ENCODE results near the gene PRKG2.

The PRKG2 gene

DNA sequence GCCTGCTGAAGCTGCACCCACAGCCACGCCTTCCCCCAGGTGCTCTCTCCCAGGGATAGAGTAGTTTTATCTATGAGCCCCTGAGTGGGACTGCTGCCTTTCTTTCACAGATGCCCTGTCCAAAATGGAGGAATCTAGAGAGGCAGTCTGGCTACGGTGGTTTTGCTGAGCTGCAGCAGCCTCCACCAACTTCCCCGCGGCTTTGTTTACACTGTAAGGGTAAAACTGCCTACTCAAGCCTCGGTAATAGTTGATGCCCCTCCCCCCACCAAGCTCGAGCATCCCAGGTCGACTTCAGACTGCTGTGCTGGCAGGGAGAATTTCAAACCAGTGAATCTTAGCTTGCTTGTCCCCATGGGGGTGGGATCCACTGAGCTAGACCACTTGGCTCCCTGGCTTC, 84.5 kb downstream of the PRKG2 start:
- ATAC-seq (replicated peaks) = no peak
- Mint-ChIP-seq H3K4me1 (peaks cover 0 to under 1% of the 10 kb centered on the region in 2 donors), H3K36me3 (peaks cover 0 to 2% of the 10 kb centered on the region in 2 donors), H3K27me3 (no peaks in the 10 kb centered on the region), H3K27ac (no peak overlapping the region), H3K4me3 (no peak overlapping the region), H3K9me3 (peaks cover 0 to 1% of the 10 kb centered on the region in 2 donors)
- no peak for DNase-seq

DNA sequence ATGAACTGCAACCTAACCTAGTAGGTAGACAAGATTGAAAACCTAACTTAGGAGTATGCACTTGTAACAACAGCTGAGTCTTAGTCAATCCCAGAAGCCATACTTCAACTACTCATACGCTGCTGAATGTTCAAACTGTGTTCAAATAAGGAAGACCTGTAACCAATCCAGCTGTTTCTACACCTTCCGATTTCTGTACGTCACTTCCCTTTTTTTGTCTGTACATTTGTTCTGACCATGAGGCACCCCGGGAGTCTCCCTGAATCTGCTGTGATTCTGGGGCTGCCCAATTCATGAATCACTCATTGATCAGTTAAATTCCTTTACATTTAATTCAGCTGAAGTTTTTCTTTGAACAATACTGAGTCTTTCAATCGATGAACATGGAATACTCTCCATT, 95.0 kb downstream of the PRKG2 start:
- H3K36me3 Mint-ChIP-seq = no peaks in the 10 kb centered on the region
- no peak overlapping the region for H3K27ac Mint-ChIP-seq
- no peaks in the 10 kb centered on the region for H3K9me3 Mint-ChIP-seq
- no peaks in the 10 kb centered on the region for H3K27me3 Mint-ChIP-seq
- H3K4me1 Mint-ChIP-seq = no peaks in the 10 kb centered on the region
- no peak for DNase-seq
- H3K4me3 Mint-ChIP-seq = no peak overlapping the region
- no peak for ATAC-seq (replicated peaks)

GRCh38 chr4:81118086-81118485, 96.9 kb downstream of the PRKG2 start:
- H3K27me3 Mint-ChIP-seq = no peaks in the 10 kb centered on the region
- DNase-seq (no peak), ATAC-seq (replicated peaks) (no peak)
- no peaks in the 10 kb centered on the region for H3K9me3 Mint-ChIP-seq
- H3K4me1 Mint-ChIP-seq = peaks cover 2 to 7% of the 10 kb centered on the region in 2 donors
- no peaks in the 10 kb centered on the region for H3K36me3 Mint-ChIP-seq
- H3K27ac Mint-ChIP-seq = no peak overlapping the region
- no peak overlapping the region for H3K4me3 Mint-ChIP-seq

- Mint-ChIP-seq H3K36me3 (no peaks in the 10 kb centered on the region), H3K27ac (no peak overlapping the region), H3K4me3 (no peak overlapping the region)
Measured at GRCh38 chr4:81116566-81116965, 98.5 kb downstream of the PRKG2 start.

DNA sequence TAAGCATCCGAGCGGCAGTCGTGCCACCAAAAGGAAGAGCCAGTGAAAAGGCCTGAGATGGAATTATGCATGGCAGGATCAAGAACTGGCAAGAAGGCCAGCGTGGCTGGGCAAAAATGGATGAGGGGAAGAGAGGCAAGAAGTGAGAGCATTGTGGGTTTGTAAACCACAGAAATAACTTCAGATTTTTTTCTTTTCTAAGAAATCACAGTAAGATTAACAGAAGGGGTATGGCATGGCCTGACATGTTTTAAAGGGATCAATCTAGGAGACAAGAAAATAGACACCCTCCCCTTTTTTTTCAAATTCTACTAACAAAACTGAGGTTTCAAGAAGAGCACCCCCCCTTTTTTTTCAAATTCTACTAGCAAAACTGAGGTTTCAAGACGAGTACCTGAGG, 102.0 kb downstream of the PRKG2 start:
- no peak for DNase-seq
- Mint-ChIP-seq H3K27ac (no peak overlapping the region), H3K27me3 (no peaks in the 10 kb centered on the region), H3K4me1 (peaks cover 2 to 7% of the 10 kb centered on the region in 2 donors), H3K36me3 (no peaks in the 10 kb centered on the region), H3K4me3 (no peak overlapping the region), H3K9me3 (no peaks in the 10 kb centered on the region)
- ATAC-seq (replicated peaks) = no peak

More at GRCh38 chr4:81116566-81116965, 98.5 kb downstream of the PRKG2 start:
- Mint-ChIP-seq H3K4me1 (peaks cover 2 to 7% of the 10 kb centered on the region in 2 donors), H3K27me3 (no peaks in the 10 kb centered on the region), H3K9me3 (no peaks in the 10 kb centered on the region)
- DNase-seq (no peak), ATAC-seq (replicated peaks) (no peak)

DNA sequence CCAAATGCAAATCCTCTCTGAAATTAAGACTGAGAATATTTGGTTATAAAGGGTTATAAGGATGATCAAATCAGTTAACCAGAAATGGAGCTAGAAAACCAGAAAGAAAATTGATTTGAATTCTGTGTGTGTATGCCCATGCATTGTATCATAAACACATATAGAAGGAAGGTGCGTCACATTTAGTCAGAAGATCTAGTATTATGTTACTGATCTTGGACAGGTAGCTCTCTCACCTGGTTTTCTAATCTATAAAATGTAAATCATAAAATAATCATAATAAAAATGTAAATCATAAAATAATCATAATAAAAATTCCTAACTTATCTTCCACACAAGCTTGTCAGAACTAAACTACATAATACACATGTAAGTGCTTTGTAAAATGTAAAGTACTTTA, 105.7 kb downstream of the PRKG2 start:
- DNase-seq = no peak
- Mint-ChIP-seq H3K4me1 (peaks cover 5 to 21% of the 10 kb centered on the region in 2 donors), H3K36me3 (no peaks in the 10 kb centered on the region), H3K4me3 (no peak overlapping the region), H3K27ac (no peak overlapping the region), H3K9me3 (no peaks in the 10 kb centered on the region), H3K27me3 (no peaks in the 10 kb centered on the region)
- no peak for ATAC-seq (replicated peaks)

- peaks cover 3 to 14% of the 10 kb centered on the region in 2 donors for H3K4me1 Mint-ChIP-seq
- no peaks in the 10 kb centered on the region for H3K9me3 Mint-ChIP-seq
- no peak overlapping the region for H3K4me3 Mint-ChIP-seq
- H3K27me3 Mint-ChIP-seq = no peaks in the 10 kb centered on the region
- no peaks in the 10 kb centered on the region for H3K36me3 Mint-ChIP-seq
- H3K27ac Mint-ChIP-seq = no peak overlapping the region
- ATAC-seq (replicated peaks) (peak in 1 of 2 donors; percentile 14), DNase-seq (no peak)
Measured at GRCh38 chr4:81106150-81106549, 108.9 kb downstream of the PRKG2 start.

GRCh38 chr4:81102107-81102506, 112.9 kb downstream of the PRKG2 start:
- Mint-ChIP-seq H3K4me1 (peaks cover 3 to 14% of the 10 kb centered on the region in 2 donors), H3K36me3 (no peaks in the 10 kb centered on the region), H3K4me3 (no peak overlapping the region), H3K9me3 (peaks cover 0 to 1% of the 10 kb centered on the region in 2 donors), H3K27ac (no peak overlapping the region), H3K27me3 (no peaks in the 10 kb centered on the region)
- no peak for DNase-seq
- no peak for ATAC-seq (replicated peaks)

DNA sequence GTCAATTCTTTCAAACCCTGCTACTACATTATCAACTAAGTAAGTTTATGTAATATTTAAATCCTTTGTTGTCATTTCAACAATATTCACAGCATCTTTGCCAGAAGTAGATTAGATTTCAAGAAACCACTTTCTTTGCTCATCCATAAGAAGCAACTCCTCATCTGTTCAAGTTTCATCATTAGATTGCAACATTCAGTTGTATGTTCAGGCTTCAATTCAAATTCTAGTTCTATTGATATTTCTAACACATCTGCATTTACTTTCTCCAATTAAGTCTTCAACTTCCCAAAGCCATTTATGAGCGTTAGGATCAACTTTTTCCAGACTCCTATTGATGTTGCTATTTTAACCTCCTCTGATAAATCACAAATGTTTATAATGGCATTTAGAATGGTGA, 118.5 kb downstream of the PRKG2 start:
- Mint-ChIP-seq H3K9me3 (peaks cover 0 to 1% of the 10 kb centered on the region in 2 donors), H3K36me3 (no peaks in the 10 kb centered on the region), H3K4me1 (peaks cover 0 to 6% of the 10 kb centered on the region in 2 donors), H3K27ac (no peak overlapping the region), H3K27me3 (no peaks in the 10 kb centered on the region), H3K4me3 (no peak overlapping the region)
- DNase-seq (no peak), ATAC-seq (replicated peaks) (no peak)

- no peak for DNase-seq
Measured at GRCh38 chr4:81095389-81095788, 119.6 kb downstream of the PRKG2 start.

DNA sequence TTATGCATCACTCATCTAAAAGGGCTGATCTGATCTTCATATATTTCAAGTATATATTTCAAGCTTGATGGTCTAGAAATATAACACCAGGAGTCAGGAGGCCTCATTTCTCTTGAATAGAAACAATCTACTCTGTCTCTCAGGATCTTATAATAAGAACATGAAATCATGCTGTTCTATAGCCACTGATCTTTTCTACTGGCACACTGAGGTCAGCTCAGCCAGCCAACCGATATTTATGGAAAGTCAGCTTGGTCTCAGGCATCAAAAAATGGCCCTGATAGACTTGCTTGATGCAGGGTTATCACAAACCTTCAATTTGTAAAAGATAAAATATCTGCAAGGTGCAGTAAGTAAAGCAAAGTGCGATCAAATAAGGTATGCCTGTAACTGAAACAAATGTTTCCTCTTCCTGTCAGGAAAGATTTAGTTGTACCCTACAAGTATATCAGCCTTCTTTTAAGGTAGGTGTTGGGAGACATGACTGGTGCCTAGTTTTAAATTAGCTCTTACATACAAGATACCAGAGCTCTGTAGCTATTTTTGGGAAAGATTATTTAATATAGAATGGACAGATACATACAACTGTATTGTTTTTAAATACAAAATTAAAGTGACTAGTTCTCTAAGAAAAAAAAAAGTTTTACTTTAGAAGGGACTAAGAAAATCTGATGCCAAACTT, 121.2 kb downstream of the PRKG2 start:
- H3K27ac Mint-ChIP-seq = no peak overlapping the region
- H3K27me3 Mint-ChIP-seq = no peaks in the 10 kb centered on the region
- H3K9me3 Mint-ChIP-seq = no peaks in the 10 kb centered on the region
- ATAC-seq (replicated peaks) (no peak), DNase-seq (no peak)
- no peaks in the 10 kb centered on the region for H3K36me3 Mint-ChIP-seq
- no peak overlapping the region for H3K4me3 Mint-ChIP-seq
- H3K4me1 Mint-ChIP-seq = peaks cover 0 to 6% of the 10 kb centered on the region in 2 donors

More at GRCh38 chr4:81095389-81095788, 119.6 kb downstream of the PRKG2 start:
- H3K27ac Mint-ChIP-seq = no peak overlapping the region
- no peak overlapping the region for H3K4me3 Mint-ChIP-seq
- H3K36me3 Mint-ChIP-seq = no peaks in the 10 kb centered on the region
- H3K4me1 Mint-ChIP-seq = peaks cover 0 to 6% of the 10 kb centered on the region in 2 donors
- peaks cover 0 to 1% of the 10 kb centered on the region in 2 donors for H3K9me3 Mint-ChIP-seq
- peak; percentile 75 to 82 for ATAC-seq (replicated peaks)
- no peaks in the 10 kb centered on the region for H3K27me3 Mint-ChIP-seq

- ATAC-seq (replicated peaks) = no peak
- Mint-ChIP-seq H3K4me1 (no peaks in the 10 kb centered on the region), H3K27me3 (no peaks in the 10 kb centered on the region), H3K36me3 (peaks cover 0 to 5% of the 10 kb centered on the region in 2 donors), H3K4me3 (no peak overlapping the region), H3K9me3 (peaks cover 5 to 6% of the 10 kb centered on the region in 2 donors), H3K27ac (no peak overlapping the region)
- no peak for DNase-seq
Measured at GRCh38 chr4:81085979-81086378, 129.0 kb downstream of the PRKG2 start.

- ATAC-seq (replicated peaks) (no peak), DNase-seq (no peak)
- H3K4me3 Mint-ChIP-seq = no peak overlapping the region
- peaks cover 6 to 9% of the 10 kb centered on the region in 2 donors for H3K9me3 Mint-ChIP-seq
- H3K27ac Mint-ChIP-seq = no peak overlapping the region
- peaks cover 0 to 4% of the 10 kb centered on the region in 2 donors for H3K27me3 Mint-ChIP-seq
- H3K36me3 Mint-ChIP-seq = peaks cover 0 to 5% of the 10 kb centered on the region in 2 donors
- H3K4me1 Mint-ChIP-seq = no peaks in the 10 kb centered on the region
Measured at GRCh38 chr4:81085291-81085690, 129.7 kb downstream of the PRKG2 start.

GRCh38 chr4:81084634-81085033, 130.4 kb downstream of the PRKG2 start:
- Mint-ChIP-seq H3K4me3 (no peak overlapping the region), H3K27ac (no peak overlapping the region), H3K36me3 (peaks cover 3 to 5% of the 10 kb centered on the region in 2 donors), H3K27me3 (peaks cover 0 to 4% of the 10 kb centered on the region in 2 donors), H3K4me1 (peaks cover 0 to 3% of the 10 kb centered on the region in 2 donors), H3K9me3 (peaks cover 8 to 9% of the 10 kb centered on the region in 2 donors)
- ATAC-seq (replicated peaks) (no peak), DNase-seq (no peak)

- Mint-ChIP-seq H3K36me3 (peaks cover 3 to 5% of the 10 kb centered on the region in 2 donors), H3K9me3 (peaks cover 8 to 9% of the 10 kb centered on the region in 2 donors), H3K4me3 (no peak overlapping the region), H3K4me1 (peaks cover 4 to 5% of the 10 kb centered on the region in 2 donors), H3K27ac (no peak overlapping the region), H3K27me3 (peaks cover 0 to 4% of the 10 kb centered on the region in 2 donors)
- ATAC-seq (replicated peaks) (no peak), DNase-seq (no peak)
Measured at GRCh38 chr4:81084029-81084428, 131.0 kb downstream of the PRKG2 start.

Data from stimulated activated naive B cell treated with anti-CD40 and anti-IgM and Interleukin-4, amounts not matched to agents 10 μg/mL and 1 μg/mL and 100 μg/mL, for 72 hours (primary cell).